ENCODE measurements around the gene DHRS1.
A peak's percentile ranks its signal among the peaks of the same experiment; 100 is the strongest.
"Not testable (repeated sequence)": the region's sequence is repeated elsewhere in the genome, so short reads cannot be mapped to it uniquely, and the experiment has no call there.

DHRS1 gene

GRCh38 chr14:24246765-24247212 lies 52.8 kb downstream of the DHRS1 start:
- Histone ChIP-seq H3F3A (ENCODE audit: low read depth) (0 out of 2 replicates have a peak, but pooled peaks cover 3% of the 10 kb centered on the region), H4K20me1 (ENCODE audit: insufficient read depth, low read length, poor library complexity, severe bottlenecking) (peaks cover 3% of the 10 kb centered on the region), H3K79me2 (ENCODE audit: insufficient read depth, low read length) (peaks cover 3% of the 10 kb centered on the region), H3K9me2 (replicated peaks; ENCODE audit: low read depth, low read length) (no peaks in the 10 kb centered on the region), H2AFZ (ENCODE audit: low read length) (no peak overlapping the region), H3K4me3 (ENCODE audit: low read length, poor library complexity, severe bottlenecking) (no peak overlapping the region), H3K9ac (ENCODE audit: low read depth, low read length, poor library complexity, severe bottlenecking) (no peak overlapping the region), H3K9me3 (ENCODE audit: insufficient read depth, low read depth, low read length) (no peaks in the 10 kb centered on the region), H3K4me1 (ENCODE audit: insufficient read depth, low read length, poor library complexity, severe bottlenecking) (peaks cover 14% of the 10 kb centered on the region), H3K36me3 (ENCODE audit: insufficient read depth, low read length) (no peaks in the 10 kb centered on the region), H3K27me3 (ENCODE audit: insufficient read depth, low read length, poor library complexity, severe bottlenecking) (no peaks in the 10 kb centered on the region), H3K4me2 (ENCODE audit: low read depth, low read length, poor library complexity, severe bottlenecking) (no peak overlapping the region)
- TF ChIP-seq, protein P1, sequence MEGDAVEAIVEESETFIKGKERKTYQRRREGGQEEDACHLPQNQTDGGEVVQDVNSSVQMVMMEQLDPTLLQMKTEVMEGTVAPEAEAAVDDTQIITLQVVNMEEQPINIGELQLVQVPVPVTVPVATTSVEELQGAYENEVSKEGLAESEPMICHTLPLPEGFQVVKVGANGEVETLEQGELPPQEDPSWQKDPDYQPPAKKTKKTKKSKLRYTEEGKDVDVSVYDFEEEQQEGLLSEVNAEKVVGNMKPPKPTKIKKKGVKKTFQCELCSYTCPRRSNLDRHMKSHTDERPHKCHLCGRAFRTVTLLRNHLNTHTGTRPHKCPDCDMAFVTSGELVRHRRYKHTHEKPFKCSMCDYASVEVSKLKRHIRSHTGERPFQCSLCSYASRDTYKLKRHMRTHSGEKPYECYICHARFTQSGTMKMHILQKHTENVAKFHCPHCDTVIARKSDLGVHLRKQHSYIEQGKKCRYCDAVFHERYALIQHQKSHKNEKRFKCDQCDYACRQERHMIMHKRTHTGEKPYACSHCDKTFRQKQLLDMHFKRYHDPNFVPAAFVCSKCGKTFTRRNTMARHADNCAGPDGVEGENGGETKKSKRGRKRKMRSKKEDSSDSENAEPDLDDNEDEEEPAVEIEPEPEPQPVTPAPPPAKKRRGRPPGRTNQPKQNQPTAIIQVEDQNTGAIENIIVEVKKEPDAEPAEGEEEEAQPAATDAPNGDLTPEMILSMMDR (conservative IDR thresholded peaks at IDR 0.05; ENCODE audit: low read length), result no peak
- no peak for TF ChIP-seq EZH2phosphoT487 (IDR thresholded peaks at IDR 0.05; ENCODE audit: borderline replicate concordance)

GRCh38 chr14:24245350-24245749 lies 54.2 kb downstream of the DHRS1 start:
- peaks cover 14% of the 10 kb centered on the region for H4K20me1 ChIP-seq (ENCODE audit: insufficient read depth, low read length, poor library complexity, severe bottlenecking)
- H3K4me2 ChIP-seq (ENCODE audit: low read depth, low read length, poor library complexity, severe bottlenecking); H3K36me3 ChIP-seq (ENCODE audit: insufficient read depth, low read length); H2AFZ ChIP-seq (ENCODE audit: low read length); H3K27me3 ChIP-seq (ENCODE audit: insufficient read depth, low read length, poor library complexity, severe bottlenecking); H3K9me2 ChIP-seq (replicated peaks; ENCODE audit: low read depth, low read length); H3F3A ChIP-seq (ENCODE audit: low read depth); H3K9me3 ChIP-seq (ENCODE audit: insufficient read depth, low read depth, low read length); H3K9ac ChIP-seq (ENCODE audit: low read depth, low read length, poor library complexity, severe bottlenecking); H3K4me3 ChIP-seq (ENCODE audit: low read length, poor library complexity, severe bottlenecking): not testable (repeated sequence)
- H3K79me2 ChIP-seq (ENCODE audit: insufficient read depth, low read length), result peaks cover 17% of the 10 kb centered on the region
- H3K4me1 ChIP-seq (ENCODE audit: insufficient read depth, low read length, poor library complexity, severe bottlenecking), result peaks cover 23% of the 10 kb centered on the region

GRCh38 chr14:24243336-24243836 lies 56.2 kb downstream of the DHRS1 start:
- H3K9me3 ChIP-seq (ENCODE audit: insufficient read depth, low read depth, low read length), result no peaks in the 10 kb centered on the region
- peak overlapping the region; percentile 89 for H3K4me3 ChIP-seq (ENCODE audit: low read length, poor library complexity, severe bottlenecking)
- peak overlapping the region; percentile 82; the same call in 1 of the 2 replicates for H2AFZ ChIP-seq (ENCODE audit: low read length)
- no peaks in the 10 kb centered on the region for H3K27me3 ChIP-seq (ENCODE audit: insufficient read depth, low read length, poor library complexity, severe bottlenecking)
- H3K36me3 ChIP-seq (ENCODE audit: insufficient read depth, low read length), result peaks cover 23% of the 10 kb centered on the region; the same call in 1 of the 2 replicates
- H4K20me1 ChIP-seq (ENCODE audit: insufficient read depth, low read length, poor library complexity, severe bottlenecking), result peaks cover 20% of the 10 kb centered on the region
- H3F3A ChIP-seq (ENCODE audit: low read depth), result 0 out of 2 replicates have a peak, but pooled peaks cover 3% of the 10 kb centered on the region
- no peaks in the 10 kb centered on the region for H3K9me2 ChIP-seq (replicated peaks; ENCODE audit: low read depth, low read length)
- TF ChIP-seq, protein P1 (conservative IDR thresholded peaks at IDR 0.05; ENCODE audit: low read length), result no peak
- TF ChIP-seq EZH2phosphoT487 (IDR thresholded peaks at IDR 0.05; ENCODE audit: borderline replicate concordance), result no peak
- peak overlapping the region; percentile 86 for H3K9ac ChIP-seq (ENCODE audit: low read depth, low read length, poor library complexity, severe bottlenecking)
- H3K4me2 ChIP-seq (ENCODE audit: low read depth, low read length, poor library complexity, severe bottlenecking), result peak overlapping the region; percentile 97
- peaks cover 36% of the 10 kb centered on the region for H3K4me1 ChIP-seq (ENCODE audit: insufficient read depth, low read length, poor library complexity, severe bottlenecking)
- peaks cover 32% of the 10 kb centered on the region for H3K79me2 ChIP-seq (ENCODE audit: insufficient read depth, low read length)

Data from Loucy (cell line).